Common myeloid progenitor, CD34-positive (primary cell): ENCODE data around the gene EDEM3.
A peak's percentile ranks its signal among the peaks of the same experiment; 100 is the strongest.

Experiments used
- CTCF ChIA-PET: fragments of 350-600 bp; sonication (Branson Sonifier 250); formaldehyde crosslinking; loops from one replicate; lab custom pipeline; 2021; ENCODE audit warnings: antibody characterized with exemption; lab: Charles Lee
- POLR2A ChIA-PET: fragments of 350-600 bp; sonication (Branson Sonifier 250); formaldehyde crosslinking; loops from one replicate; lab custom pipeline; 2021; ENCODE audit warnings: antibody characterized with exemption; lab: Charles Lee
- DNase-seq, 3 donors: peaks; one replicate each; pipeline versions ENCODE4 v3.0.0 to v3.0.0-alpha.2; 2013
- H3K27ac ChIP-seq, 2 experiments: 1 replicate in 1 of 2; 2 replicates in 1 of 2; pipeline ENCODE4 v1.7.0; 2013; ENCODE audit warnings: inconsistent platforms in 2 of 2, low read length in 2 of 2, mild to moderate bottlenecking in 2 of 2, low read depth in 1 of 2, moderate library complexity in 1 of 2; ENCODE audit not compliant: severe bottlenecking in 2 of 2, insufficient read depth in 1 of 2, poor library complexity in 1 of 2
- H3K27me3 ChIP-seq, 5 experiments: replicated peaks in 2 of 5; 1 replicate in 3 of 5; 2 replicates in 2 of 5; pipeline versions ENCODE4 v1.6.1 to v1.7.0; 2013; ENCODE audit warnings: low read length in 4 of 5, mild to moderate bottlenecking in 2 of 5, moderate library complexity in 2 of 5, inconsistent platforms in 1 of 5; ENCODE audit not compliant: insufficient read depth in 5 of 5, control insufficient read depth in 4 of 5
- H3K36me3 ChIP-seq, 4 experiments: 1 replicate in 2 of 4; 2 replicates in 2 of 4; pipeline versions ENCODE4 v1.6.1 to v1.7.0; 2013; ENCODE audit warnings: low read length in 3 of 4, control low read depth in 1 of 4, mild to moderate bottlenecking in 1 of 4; ENCODE audit not compliant: control insufficient read depth in 4 of 4, insufficient read depth in 4 of 4
- H3K4me1 ChIP-seq, 4 experiments: 1 replicate in 3 of 4; 2 replicates in 1 of 4; pipeline versions ENCODE4 v1.6.1 to v1.7.1; 2013; ENCODE audit warnings: low read length in 3 of 4, mild to moderate bottlenecking in 3 of 4, control low read depth in 1 of 4, inconsistent platforms in 1 of 4, moderate library complexity in 1 of 4; ENCODE audit not compliant: control insufficient read depth in 4 of 4, insufficient read depth in 4 of 4; ENCODE audit errors: control extremely low read depth in 1 of 4
- H3K4me3 ChIP-seq, 7 experiments: 1 replicate in 4 of 7; 2 replicates in 3 of 7; pipeline versions ENCODE4 v1.5.1 to v1.7.0; 2013; ENCODE audit warnings: mild to moderate bottlenecking in 7 of 7, low read length in 6 of 7, moderate library complexity in 6 of 7, inconsistent platforms in 2 of 7, low read depth in 2 of 7, control low read depth in 1 of 7; ENCODE audit not compliant: insufficient read depth in 4 of 7, control insufficient read depth in 1 of 7; ENCODE audit errors: extremely low read depth in 1 of 7
- H3K9me3 ChIP-seq, 5 experiments: 1 replicate in 4 of 5; 2 replicates in 1 of 5; pipeline versions ENCODE4 v1.6.1 to v1.7.1; 2013; ENCODE audit warnings: low read length in 4 of 5, mild to moderate bottlenecking in 2 of 5, inconsistent platforms in 1 of 5, low read depth in 1 of 5, moderate library complexity in 1 of 5; ENCODE audit not compliant: control insufficient read depth in 4 of 5, insufficient read depth in 2 of 5; ENCODE audit errors: control extremely low read depth in 1 of 5
- WGBS: methylation state at CpG from one replicate; pipeline ENCODE4 v1.1.5; 2013; ENCODE audit not compliant: insufficient coverage; 5-methylcytosine and 5-hydroxymethylcytosine counted together

Gene EDEM3

GRCh38 chr1:184753608-184754475 is 816 bp downstream of the EDEM3 start:
- POLR2A ChIA-PET = interaction anchor here (0.9 to 1.4 kb wide), 4 partner anchors 8 to 158 kb away, joined by 3 to 6 read pairs (median 3); no protein-coding TSS in a partner anchor
- peak in 2 of 3 donors; percentile 66 to 73 for DNase-seq
- CTCF ChIA-PET = interaction anchor here (1.0 to 2.3 kb wide), 4 partner anchors 11 to 231 kb away, joined by 3 to 6 read pairs (median 4); no protein-coding TSS in a partner anchor

DNA sequence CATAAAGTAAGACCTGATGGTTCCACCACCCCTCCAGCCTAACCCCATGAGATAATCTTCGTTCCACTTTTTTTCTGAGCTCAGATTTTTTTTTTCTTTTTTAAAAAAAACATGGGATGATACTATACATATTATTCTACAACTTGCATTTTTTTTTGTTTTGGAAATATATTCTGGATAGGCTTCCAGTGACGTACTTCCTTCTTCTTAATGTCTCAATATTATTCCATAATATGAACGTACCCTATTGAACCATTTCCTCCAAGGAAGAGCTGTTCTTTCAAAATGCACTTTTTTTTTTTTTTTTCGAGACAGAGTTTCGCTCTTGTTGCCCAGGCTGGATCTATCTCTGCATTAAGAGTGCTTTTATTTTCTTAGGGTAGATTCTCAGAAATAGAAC is 1.5 kb downstream of the EDEM3 start:
- peak overlapping the region in 6 of 7 experiments; percentile 87 to 99 (median 96) for H3K4me3 ChIP-seq
- peaks cover 17 to 33% (median 23%) of the 10 kb centered on the region in 4 experiments for H3K4me1 ChIP-seq
- POLR2A ChIA-PET = interaction anchor here (0.6 kb wide), 1 partner anchor 164 kb away, joined by 3 read pairs; no protein-coding TSS in a partner anchor
- no peaks in the 10 kb centered on the region for H3K9me3 ChIP-seq
- WGBS = no CpG with 5 or more reads among the region's 5 CpGs
- H3K27me3 ChIP-seq = no peaks in the 10 kb centered on the region
- H3K36me3 ChIP-seq = no peaks in the 10 kb centered on the region
- DNase-seq = no peak
- CTCF ChIA-PET = interaction anchor here (1.0 to 2.3 kb wide), 5 partner anchors 13 to 416 kb away, joined by 3 to 6 read pairs (median 4); no protein-coding TSS in a partner anchor
- peak overlapping the region in 1 of 2 experiments; percentile 90 for H3K27ac ChIP-seq

More at GRCh38 chr1:184753608-184754475, 816 bp downstream of the EDEM3 start:
- Histone ChIP-seq H3K36me3 (no peaks in the 10 kb centered on the region), H3K9me3 (no peaks in the 10 kb centered on the region), H3K27me3 (no peaks in the 10 kb centered on the region), H3K27ac (peak overlapping the region; percentile 79 to 90), H3K4me3 (peak overlapping the region; percentile 78 to 99 (median 96)), H3K4me1 (peaks cover 17 to 32% (median 23%) of the 10 kb centered on the region in 4 experiments)
- WGBS = 0% methylated on average over 35 of the region's 43 CpGs

DNA sequence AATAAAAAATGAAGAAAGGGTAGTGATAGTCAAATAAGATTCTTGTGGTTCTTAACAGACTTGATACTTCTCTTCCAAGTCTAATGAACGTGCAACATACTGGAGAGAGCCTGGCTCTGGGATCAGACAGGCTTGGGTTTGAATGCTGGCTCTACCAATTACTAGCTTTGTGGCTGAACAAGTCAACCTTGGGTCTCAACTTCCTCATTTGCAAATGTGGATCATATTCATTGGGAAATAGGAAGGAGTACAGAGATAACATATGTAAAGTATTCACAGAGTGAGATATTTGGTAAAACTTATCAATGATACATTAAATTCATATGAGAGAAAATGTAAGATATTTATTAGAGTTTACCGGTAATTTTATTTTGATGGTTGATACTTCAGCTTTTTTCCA is 2.0 kb downstream of the EDEM3 start:
- Histone ChIP-seq H3K36me3 (no peaks in the 10 kb centered on the region), H3K4me1 (peaks cover 17 to 33% (median 23%) of the 10 kb centered on the region in 4 experiments), H3K9me3 (no peaks in the 10 kb centered on the region), H3K27ac (peak overlapping the region in 1 of 2 experiments; percentile 90), H3K4me3 (peak overlapping the region in 3 of 7 experiments; percentile 94 to 97 (median 96)), H3K27me3 (no peaks in the 10 kb centered on the region)
- peak in 2 of 3 donors; percentile 27 to 49 for DNase-seq
- POLR2A ChIA-PET = interaction anchor here (0.6 kb wide), 1 partner anchor 164 kb away, joined by 3 read pairs; no protein-coding TSS in a partner anchor
- 100% methylated on average over 1 of the region's 2 CpGs for WGBS
- CTCF ChIA-PET = interaction anchor here (1.2 to 1.8 kb wide), 2 partner anchors 12 to 416 kb away, joined by 3 to 6 read pairs; no protein-coding TSS in a partner anchor

DNA sequence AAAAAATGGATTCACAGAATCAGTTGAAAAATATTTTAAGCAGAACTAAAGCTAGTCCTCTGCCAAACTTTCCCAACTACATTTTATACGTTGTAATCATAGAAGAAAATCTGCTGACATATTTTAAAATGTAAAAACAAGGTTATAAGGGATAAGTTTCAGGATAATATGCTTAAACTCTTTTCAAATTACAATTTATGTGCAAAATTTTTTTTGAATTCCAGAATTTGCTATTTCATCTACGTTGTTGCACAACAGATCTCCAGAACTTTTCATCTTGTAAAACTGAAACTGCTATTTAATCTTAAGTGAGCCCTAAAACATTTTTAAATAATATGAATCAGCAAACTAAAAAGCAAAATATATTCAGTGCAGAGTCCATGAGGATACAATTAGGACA is 5.9 kb downstream of the EDEM3 start:
- Histone ChIP-seq H3K4me3 (no peak overlapping the region), H3K27ac (no peak overlapping the region), H3K4me1 (peaks cover 11 to 41% (median 29%) of the 10 kb centered on the region in 4 experiments), H3K27me3 (no peaks in the 10 kb centered on the region), H3K36me3 (peaks cover 0 to 3% (median 0%) of the 10 kb centered on the region in 4 experiments), H3K9me3 (no peaks in the 10 kb centered on the region)
- POLR2A ChIA-PET = no interaction called here
- no peak for DNase-seq
- no CpG with 5 or more reads among the region's 2 CpGs for WGBS
- CTCF ChIA-PET = no interaction called here

DNA sequence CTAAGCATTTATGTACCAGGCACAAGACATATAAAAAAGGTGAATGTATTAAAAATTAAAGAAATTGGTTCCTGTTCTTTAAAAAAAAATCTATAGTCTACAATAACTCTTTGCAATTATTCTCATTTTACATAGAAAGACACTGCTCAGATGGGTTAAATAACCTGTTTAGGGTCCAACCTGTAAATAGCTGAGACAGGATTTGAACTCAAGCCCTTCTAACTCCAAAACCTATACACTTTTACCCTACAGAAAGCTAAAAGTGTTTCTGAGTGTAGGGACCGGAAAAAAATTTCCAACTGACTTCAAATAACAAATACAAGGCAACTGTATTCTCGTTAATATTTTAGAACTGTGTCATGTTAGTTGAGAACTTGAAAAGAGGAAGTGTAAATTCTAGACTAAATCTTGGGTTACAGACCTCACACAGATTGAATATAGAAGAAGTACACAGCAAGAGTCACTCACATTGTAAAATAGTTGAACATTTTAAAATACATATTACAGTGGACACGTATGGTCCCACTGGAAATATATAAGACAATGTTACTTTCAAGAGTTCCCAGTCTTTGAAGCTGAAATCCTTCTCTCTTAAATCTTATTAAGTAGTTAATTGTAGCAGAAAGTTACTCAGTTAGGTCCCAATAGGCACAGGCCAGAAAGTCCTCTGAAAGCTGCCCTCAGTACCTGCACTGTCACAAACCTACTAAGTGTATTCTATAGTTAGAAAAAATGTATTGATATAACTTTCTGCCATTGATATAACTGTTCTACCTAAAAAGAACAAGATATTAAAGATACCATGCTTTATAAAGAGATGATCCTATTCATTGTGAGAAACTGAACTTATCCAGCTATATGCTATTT is 7.3 kb downstream of the EDEM3 start:
- peaks cover 0 to 3% (median 0%) of the 10 kb centered on the region in 4 experiments for H3K36me3 ChIP-seq
- ChIA-PET CTCF (no interaction called here), POLR2A (no interaction called here)
- no peak overlapping the region for H3K27ac ChIP-seq
- no CpG with 5 or more reads among the region's 3 CpGs for WGBS
- H3K4me3 ChIP-seq = no peak overlapping the region
- no peaks in the 10 kb centered on the region for H3K9me3 ChIP-seq
- no peaks in the 10 kb centered on the region for H3K27me3 ChIP-seq
- peak in 2 of 3 donors; percentile 76 to 84 for DNase-seq
- H3K4me1 ChIP-seq = peaks cover 4 to 31% (median 21%) of the 10 kb centered on the region in 4 experiments

GRCh38 chr1:184745929-184746638 is 8.6 kb downstream of the EDEM3 start:
- 67% methylated on average over 2 of the region's 4 CpGs for WGBS
- POLR2A ChIA-PET = interaction anchor here (1.4 kb wide), 1 partner anchor 8 kb away, joined by 6 read pairs; the partner anchor contains the start of gene EDEM3
- CTCF ChIA-PET = no interaction called here

More at GRCh38 chr1:184745929-184746638, 8.6 kb downstream of the EDEM3 start:
- H3K27me3 ChIP-seq = no peaks in the 10 kb centered on the region
- H3K36me3 ChIP-seq = peaks cover 0 to 3% (median 0%) of the 10 kb centered on the region in 4 experiments
- peak overlapping the region in 1 of 2 experiments; percentile 51 for H3K27ac ChIP-seq
- peak overlapping the region in 1 of 7 experiments; percentile 0 for H3K4me3 ChIP-seq
- peak in 2 of 3 donors; percentile 57 to 75 for DNase-seq
- H3K9me3 ChIP-seq = no peaks in the 10 kb centered on the region
- peaks cover 4 to 28% (median 20%) of the 10 kb centered on the region in 4 experiments for H3K4me1 ChIP-seq
